H9 (cell line): ENCODE results near the gene GLT1D1. TPM values are rescaled to one million over a fixed set of nuclear protein-coding genes. Genes with fewer than 3 reads are reported as not detected.

Experiments
- DNase-seq: peaks from one replicate; pipeline ENCODE4 v3.0.0-alpha.2; 2017
- H2AFZ ChIP-seq: one replicate; pipeline ENCODE4 v1.6.1; 2013; ENCODE audit warnings: mild to moderate bottlenecking, low read length, control low read depth, moderate library complexity
- H2AK5ac ChIP-seq: 2 replicates; pipeline ENCODE4 v1.6.1; 2013; ENCODE audit warnings: low read length, control low read depth, mixed read lengths; ENCODE audit not compliant: insufficient read length
- H2BK120ac ChIP-seq: one replicate; pipeline ENCODE4 v1.6.1; 2013; ENCODE audit warnings: low read depth, mild to moderate bottlenecking, low read length, control low read depth, inconsistent platforms; ENCODE audit not compliant: poor library complexity, severe bottlenecking
- H2BK12ac ChIP-seq: 2 replicates; pipeline ENCODE4 v1.6.1; 2013; ENCODE audit warnings: low read length, control low read depth, mixed read lengths, low read depth; ENCODE audit not compliant: insufficient read length
- H2BK15ac ChIP-seq: 2 replicates; pipeline ENCODE4 v1.6.1; 2013; ENCODE audit warnings: low read depth, low read length, control low read depth
- H2BK20ac ChIP-seq: one replicate; pipeline ENCODE4 v1.6.1; 2013; ENCODE audit warnings: low read depth, mild to moderate bottlenecking, low read length, control low read depth, inconsistent platforms; ENCODE audit not compliant: poor library complexity, severe bottlenecking
- H2BK5ac ChIP-seq: 2 replicates; pipeline ENCODE4 v1.6.1; 2013; ENCODE audit warnings: low read length, control low read depth, mixed read lengths; ENCODE audit not compliant: insufficient read length
- H3K14ac ChIP-seq: 2 replicates; pipeline ENCODE4 v1.6.1; 2013; ENCODE audit warnings: low read length, control low read depth; ENCODE audit not compliant: insufficient read depth
- H3K18ac ChIP-seq: 2 replicates; pipeline ENCODE4 v1.6.1; 2013; ENCODE audit warnings: low read depth, mild to moderate bottlenecking, mixed read lengths, low read length, control low read depth; ENCODE audit not compliant: insufficient read length
- H3K23ac ChIP-seq: 2 replicates; pipeline ENCODE4 v1.6.1; 2013; ENCODE audit warnings: low read length, control low read depth, mixed read lengths, low read depth; ENCODE audit not compliant: insufficient read length
- H3K23me2 ChIP-seq: 2 replicates; pipeline ENCODE4 v1.6.1; 2013; ENCODE audit warnings: low read depth, mild to moderate bottlenecking, mixed read lengths, low read length, control low read depth; ENCODE audit not compliant: insufficient read length, poor library complexity, severe bottlenecking
- H3K27ac ChIP-seq: 2 replicates; pipeline ENCODE4 v1.5.1; 2013; ENCODE audit warnings: low read length, control low read depth, mixed read lengths, low read depth; ENCODE audit not compliant: insufficient read length
- H3K27me3 ChIP-seq: 2 replicates; pipeline ENCODE4 v1.6.1; 2013; ENCODE audit warnings: low read length, control low read depth, inconsistent platforms; ENCODE audit not compliant: insufficient read depth
- H3K4ac ChIP-seq: 2 replicates; pipeline ENCODE4 v1.6.1; 2013; ENCODE audit warnings: low read depth, mild to moderate bottlenecking, control low read depth, inconsistent platforms, low read length, moderate library complexity
- H3K4me1 ChIP-seq: 2 replicates; pipeline ENCODE4 v1.6.1; 2013; ENCODE audit warnings: low read length, control low read depth, inconsistent platforms; ENCODE audit not compliant: insufficient read depth
- H3K4me2 ChIP-seq: 2 replicates; pipeline ENCODE4 v1.6.1; 2013; ENCODE audit warnings: low read length, control low read depth, mixed read lengths; ENCODE audit not compliant: insufficient read length, insufficient read depth
- H3K56ac ChIP-seq: 2 replicates; pipeline ENCODE4 v1.6.1; 2013; ENCODE audit warnings: low read depth, mild to moderate bottlenecking, mixed read lengths, low read length, control low read depth; ENCODE audit not compliant: insufficient read length
- H3K79me1 ChIP-seq: 2 replicates; pipeline ENCODE4 v1.6.1; 2013; ENCODE audit warnings: low read depth, mild to moderate bottlenecking, moderate library complexity, low read length, control low read depth, inconsistent platforms; ENCODE audit not compliant: insufficient read depth, poor library complexity, severe bottlenecking
- H3K79me2 ChIP-seq: 2 replicates; pipeline ENCODE4 v1.6.1; 2013; ENCODE audit warnings: low read length, control low read depth, inconsistent platforms; ENCODE audit not compliant: insufficient read depth
- H3K9ac ChIP-seq: 2 replicates; pipeline ENCODE4 v1.6.1; 2013; ENCODE audit warnings: low read length, control low read depth, mixed read lengths; ENCODE audit not compliant: insufficient read length; ENCODE audit errors: extremely low read depth
- H3K9me3 ChIP-seq: one replicate; pipeline ENCODE4 v1.6.1; 2013; ENCODE audit warnings: low read depth, low read length, inconsistent platforms; ENCODE audit not compliant: control insufficient read depth
- H3T11ph ChIP-seq: one replicate; pipeline ENCODE4 v1.6.1; 2013; ENCODE audit warnings: mild to moderate bottlenecking, low read length, control low read depth, inconsistent platforms
- H4K20me1 ChIP-seq: one replicate; pipeline ENCODE4 v1.6.1; 2013; ENCODE audit not compliant: control insufficient read depth, insufficient read length, insufficient read depth
- H4K5ac ChIP-seq: 2 replicates; pipeline ENCODE4 v1.6.1; 2013; ENCODE audit warnings: low read depth, mild to moderate bottlenecking, mixed read lengths, low read length, control low read depth; ENCODE audit not compliant: insufficient read length
- H4K8ac ChIP-seq: replicated peaks from 2 replicates; pipeline ENCODE4 v1.6.1; 2013; ENCODE audit warnings: low read length, control low read depth, mixed read lengths, low read depth; ENCODE audit not compliant: insufficient read length
- H4K91ac ChIP-seq: 2 replicates; pipeline ENCODE4 v1.6.1; 2013; ENCODE audit warnings: low read depth, mild to moderate bottlenecking, moderate library complexity, mixed read lengths, low read length, control low read depth; ENCODE audit not compliant: insufficient read length
- H3K27ac Mint-ChIP-seq, 3 experiments: 2 replicates in 2 of 3; 3 replicates in 1 of 3; pipeline ENCODE4 v1.8.0; 2020 to 2021; ENCODE audit warnings: mixed read lengths in 3 of 3, mild to moderate bottlenecking in 1 of 3, moderate library complexity in 1 of 3
- H3K27me3 Mint-ChIP-seq: 2 replicates; pipeline ENCODE4 v1.8.0; 2021; ENCODE audit warnings: low read depth, mild to moderate bottlenecking, moderate library complexity, mixed read lengths
- H3K36me3 Mint-ChIP-seq, 3 experiments: 2 replicates in 2 of 3; 3 replicates in 1 of 3; pipeline ENCODE4 v1.8.0; 2020 to 2021; ENCODE audit warnings: low read depth in 3 of 3, mixed read lengths in 3 of 3; ENCODE audit not compliant: insufficient read depth in 1 of 3
- H3K4me1 Mint-ChIP-seq, 2 experiments: 2 replicates each; pipeline ENCODE4 v1.8.0; 2020; ENCODE audit warnings: mixed read lengths in 2 of 2
- H3K4me3 Mint-ChIP-seq, 2 experiments: 2 replicates in 1 of 2; 3 replicates in 1 of 2; pipeline ENCODE4 v1.8.0; 2020 to 2021; ENCODE audit warnings: mild to moderate bottlenecking in 2 of 2, mixed read lengths in 2 of 2, moderate library complexity in 1 of 2
- H3K9me3 Mint-ChIP-seq, 2 experiments: 2 replicates in 1 of 2; 3 replicates in 1 of 2; pipeline ENCODE4 v1.8.0; 2020; ENCODE audit warnings: mild to moderate bottlenecking in 2 of 2, mixed read lengths in 2 of 2, moderate library complexity in 1 of 2
- CTCF ChIP-seq: fragments of 200-600 bp; sonication (generic); conservative IDR thresholded peaks from 3 replicates; pipeline ENCODE4 v1.8.0; 2021; ENCODE audit warnings: antibody characterized with exemption, mild to moderate bottlenecking
- WGBS: extraction: QIAGEN DNeasy Blood & Tissue Kit; methylation state at CpG from one replicate; pipeline ENCODE4 v1.1.7; 2013; ENCODE audit warnings: missing lambda C conversion rate, low lambda C conversion rate, mixed read lengths; ENCODE audit not compliant: insufficient read length; ENCODE audit errors: extremely low coverage; 5-methylcytosine and 5-hydroxymethylcytosine counted together
- total RNA-seq: library from RNA; stranded (reverse); gene quantifications from 2 replicates; pipeline ENCODE4 v1.2.1, GENCODE V29; 2021

Gene GLT1D1
- total RNA-seq, 1 experiment from 2014 or later = 7.0 TPM

- Histone ChIP-seq H3K9ac (no peak overlapping the region), H3T11ph (no peak overlapping the region), H2AK5ac (no peak overlapping the region), H2AFZ (no peak overlapping the region), H3K4me1 (no peaks in the 10 kb centered on the region), H3K79me1 (no peaks in the 10 kb centered on the region), H3K23ac (no peak overlapping the region), H3K79me2 (no peaks in the 10 kb centered on the region), H4K5ac (no peak overlapping the region), H3K18ac (no peak overlapping the region), H2BK12ac (no peak overlapping the region), H3K27me3 (no peaks in the 10 kb centered on the region), H2BK15ac (no peak overlapping the region), H2BK5ac (no peak overlapping the region), H3K14ac (no peak overlapping the region), H3K9me3 (no peaks in the 10 kb centered on the region), H3K4ac (no peak overlapping the region), H3K56ac (no peak overlapping the region), H3K23me2 (no peaks in the 10 kb centered on the region), H2BK120ac (no peak overlapping the region), H2BK20ac (no peak overlapping the region), H3K27ac (no peak overlapping the region), H4K8ac (no peak overlapping the region), H4K91ac (no peak overlapping the region), H4K20me1 (no peaks in the 10 kb centered on the region), H3K4me2 (no peak overlapping the region)
- no peaks in the 10 kb centered on the region for H3K4me1 Mint-ChIP-seq
- no peak for DNase-seq
- no peak overlapping the region for H3K27ac Mint-ChIP-seq
- H3K36me3 Mint-ChIP-seq = no peaks in the 10 kb centered on the region
- H3K9me3 Mint-ChIP-seq = no peaks in the 10 kb centered on the region
- WGBS = no CpG with 5 or more reads among the region's 4 CpGs
- no peak for TF ChIP-seq CTCF
- H3K27me3 Mint-ChIP-seq = no peaks in the 10 kb centered on the region; the same call in 1 of the 2 replicates
- H3K4me3 Mint-ChIP-seq = no peak overlapping the region
These were observed 63.1 kb downstream of the GLT1D1 start for GRCh38 chr12:128916425-128916824.
